Gastrocnemius medialis (tissue), 4 donors: ENCODE data around the gene GMCL1. TPM values are rescaled to one million over a fixed set of nuclear protein-coding genes. Genes with fewer than 3 reads are reported as not detected.
A peak's percentile ranks its signal among the peaks of the same experiment; 100 is the strongest.

Experiments
- ATAC-seq, 2 donors: fragments of 150-250 bp; one replicate each; pipeline ENCODE4 v1.9.1; 2016
- DNase-seq, 2 donors: peaks; one replicate each; pipeline ENCODE4 v3.0.0-alpha.2; 2019
- H3K27ac ChIP-seq, 4 donors: fragments of 200-600 bp; sonication (generic); 1 replicate in 1 of 4; 2 replicates in 3 of 4; pipeline ENCODE4 v1.5.1; 2016 to 2018; ENCODE audit warnings: mild to moderate bottlenecking in 2 of 4, moderate library complexity in 1 of 4
- H3K27me3 ChIP-seq, 3 donors: fragments of 200-600 bp; sonication (generic) in 2 of 3; 1 replicate in 1 of 3; 2 replicates in 2 of 3; pipeline versions ENCODE4 v1.5.1 to v1.6.0; 2016 to 2019; ENCODE audit warnings: mild to moderate bottlenecking in 1 of 3, moderate library complexity in 1 of 3
- H3K36me3 ChIP-seq, 2 donors: fragments of 200-600 bp; sonication (generic) in 1 of 2; one replicate each; pipeline ENCODE4 v1.5.1; 2017 to 2018
- H3K4me1 ChIP-seq, 2 donors: fragments of 200-600 bp; sonication (generic) in 1 of 2; one replicate each; pipeline ENCODE4 v1.5.1; 2016 to 2017; ENCODE audit warnings: mild to moderate bottlenecking in 2 of 2
- H3K4me3 ChIP-seq, 4 donors: fragments of 200-600 bp; sonication (generic) in 3 of 4; 1 replicate in 1 of 4; 2 replicates in 3 of 4; pipeline ENCODE4 v1.5.1; 2016 to 2019; ENCODE audit warnings: mild to moderate bottlenecking in 2 of 4
- H3K9me3 ChIP-seq, 3 donors: fragments of 200-600 bp; sonication (generic) in 2 of 3; 1 replicate in 1 of 3; 2 replicates in 2 of 3; pipeline ENCODE4 v1.5.1; 2016 to 2019
- CTCF ChIP-seq, 5 experiments: fragments of 450-650 bp in 3 of 5; fragments of 200-600 bp in 2 of 5; sonication (generic) in 2 of 5; IDR thresholded peaks in 4 of 5; conservative IDR thresholded peaks in 1 of 5; 1 replicate in 4 of 5; 2 replicates in 1 of 5; pipeline ENCODE4 v1.5.1; 2016 to 2019; ENCODE audit warnings: antibody characterized with exemption in 5 of 5, mild to moderate bottlenecking in 3 of 5, moderate library complexity in 3 of 5
- POLR2A ChIP-seq, 2 donors: fragments of 450-650 bp; IDR thresholded peaks; one replicate each; pipeline ENCODE4 v1.6.1; 2017; ENCODE audit warnings: antibody characterized with exemption in 2 of 2, mild to moderate bottlenecking in 2 of 2, moderate library complexity in 2 of 2
- in situ Hi-C, 4 donors: fragments of 200-750 bp; cut with MboI; loops; one replicate each; pipeline versions ENCODE4 v1.15.0 to v1.8.0; 2017; ENCODE audit warnings: low sequenced_read_pairs in 4 of 4
- intact Hi-C: fragments of 100-400 bp; cut with DNase I; formaldehyde crosslinking; loops from one replicate; pipeline ENCODE4 v1.15.1; 2023; ENCODE audit warnings: low total_unique reads
- total RNA-seq, 4 donors: library from RNA; depleted of rRNA; stranded (reverse); fragments of >200 nt; gene quantifications; one replicate each; pipeline versions ENCODE4 v1.1.0 to v1.2.3, GENCODE V29; 2016

Gene GMCL1
- 1 to 10 TPM; 2.0 to 3.3 (median 3.3) TPM for total RNA-seq

- Histone ChIP-seq H3K36me3 (no peaks in the 10 kb centered on the region), H3K4me1 (peaks cover 14 to 25% of the 10 kb centered on the region in 2 donors), H3K27me3 (no peaks in the 10 kb centered on the region), H3K9me3 (no peaks in the 10 kb centered on the region), H3K27ac (peak within 1 kb of the TSS; percentile 88 to 93 (median 90)), H3K4me3 (peak within 1 kb of the TSS; percentile 70 to 99 (median 94))
- in situ Hi-C loops (no loop called here), intact Hi-C loops (loop anchor here (10.0 kb wide), 1 partner anchor 185 kb away; the partner anchor contains the start of gene AAK1)
- DNase-seq (peak; percentile 93 to 95), ATAC-seq (peak; percentile 96)
- TF ChIP-seq POLR2A (IDR thresholded peaks at IDR 0.05): peak; percentile 62 to 74
- TF ChIP-seq CTCF (IDR thresholded peaks at IDR 0.05 in 4 of 5, conservative IDR thresholded peaks at IDR 0.05 in 1 of 5): no peak
These were observed at the start of gene GMCL1 for GRCh38 chr2:69829256-69830044. Gene GMCL1 (plus strand): TSS chr2:69829660. CDS start chr2:69829893, 233 bp downstream.

GRCh38 chr2:69780921-69781320 lies 48.5 kb upstream of the GMCL1 start:
- H3K4me1 ChIP-seq: peaks cover 32 to 37% of the 10 kb centered on the region in 2 donors
- no peak for ATAC-seq
- TF ChIP-seq POLR2A (IDR thresholded peaks at IDR 0.05) (no peak), CTCF (IDR thresholded peaks at IDR 0.05 in 4 of 5, conservative IDR thresholded peaks at IDR 0.05 in 1 of 5) (no peak)
- peak overlapping the region; percentile 53 to 67 (median 59) for H3K27ac ChIP-seq
- in situ Hi-C loops: no loop called here
- no peaks in the 10 kb centered on the region for H3K9me3 ChIP-seq
- H3K36me3 ChIP-seq: peaks cover 0 to 6% of the 10 kb centered on the region in 2 donors
- intact Hi-C loops: no loop called here
- no peak overlapping the region for H3K4me3 ChIP-seq
- H3K27me3 ChIP-seq: no peaks in the 10 kb centered on the region
- no peak for DNase-seq

GRCh38 chr2:69781321-69782248 lies 47.9 kb upstream of the GMCL1 start:
- peak; percentile 34 to 57 for ATAC-seq
- intact Hi-C loops: no loop called here
- TF ChIP-seq POLR2A (IDR thresholded peaks at IDR 0.05): no peak
- no peak for TF ChIP-seq CTCF (IDR thresholded peaks at IDR 0.05 in 4 of 5, conservative IDR thresholded peaks at IDR 0.05 in 1 of 5)

GRCh38 chr2:69784228-69784627 lies 45.2 kb upstream of the GMCL1 start:
- no peak for ATAC-seq
- Histone ChIP-seq H3K4me3 (no peak overlapping the region), H3K36me3 (peaks cover 0 to 23% of the 10 kb centered on the region in 2 donors), H3K9me3 (no peaks in the 10 kb centered on the region), H3K27ac (no peak overlapping the region), H3K27me3 (no peaks in the 10 kb centered on the region), H3K4me1 (peaks cover 28 to 31% of the 10 kb centered on the region in 2 donors)
- no peak for DNase-seq
- intact Hi-C loops: no loop called here
- in situ Hi-C loops: no loop called here
- TF ChIP-seq CTCF (IDR thresholded peaks at IDR 0.05 in 4 of 5, conservative IDR thresholded peaks at IDR 0.05 in 1 of 5) (no peak), POLR2A (IDR thresholded peaks at IDR 0.05) (no peak)

More at GRCh38 chr2:69781321-69782248, 47.9 kb upstream of the GMCL1 start:
- no peaks in the 10 kb centered on the region for H3K27me3 ChIP-seq
- no peaks in the 10 kb centered on the region for H3K9me3 ChIP-seq
- in situ Hi-C loops: no loop called here
- H3K36me3 ChIP-seq: peaks cover 0 to 7% of the 10 kb centered on the region in 2 donors
- no peak overlapping the region for H3K4me3 ChIP-seq
- peak overlapping the region; percentile 53 to 67 (median 59) for H3K27ac ChIP-seq
- H3K4me1 ChIP-seq: peaks cover 32 to 37% of the 10 kb centered on the region in 2 donors
- DNase-seq: no peak
